A549 (cell line): Measurements from ENCODE around the gene LAMP1.
"Not testable (repeated sequence)": the region's sequence is repeated elsewhere in the genome, so short reads cannot be mapped to it uniquely, and the experiment has no call there.

Source experiments
- CEBPB ChIP-seq, 2 experiments: fragments of >200 bp in 1 of 2; sonication (Bioruptor Twin) in 1 of 2; formaldehyde crosslinking in 1 of 2; IDR thresholded peaks; 2 replicates each; pipeline ENCODE4 v1.6.1; 2012 to 2016
- CHD2 ChIP-seq: fragments of 150-350 bp; IDR thresholded peaks from 2 replicates; pipeline ENCODE4 v1.6.1; 2014; ENCODE audit warnings: low read length; ENCODE audit not compliant: partially characterized antibody
- CHD4 ChIP-seq: fragments of 200-600 bp; sonication (generic); IDR thresholded peaks from 2 replicates; pipeline ENCODE4 v1.6.1; 2016; ENCODE audit warnings: antibody characterized with exemption, mild to moderate bottlenecking, borderline replicate concordance
- FOSL2 ChIP-seq, 2 experiments: fragments of 450-650 bp in 1 of 2; fragments of >200 bp in 1 of 2; sonication (Bioruptor Twin) in 1 of 2; formaldehyde crosslinking; IDR thresholded peaks; 2 replicates each; pipeline versions ENCODE4 v1.5.0 to v1.6.1; 2016 to 2020; ENCODE audit warnings: mild to moderate bottlenecking in 1 of 2, moderate library complexity in 1 of 2
- JUN ChIP-seq, 2 experiments: fragments of >200 bp; sonication (Bioruptor Twin); formaldehyde crosslinking; IDR thresholded peaks; 2 replicates in 1 of 2; 3 replicates in 1 of 2; pipeline ENCODE4 v1.6.1; 2016 to 2017
- NR3C1 ChIP-seq: fragments of >200 bp; sonication (Bioruptor Twin); formaldehyde crosslinking; IDR thresholded peaks from 3 replicates; pipeline ENCODE4 v1.6.1; 2017
- PHF8 ChIP-seq: fragments of 200-600 bp; sonication (generic); IDR thresholded peaks from 2 replicates; pipeline ENCODE4 v1.6.1; 2016; ENCODE audit warnings: low read depth, mild to moderate bottlenecking, antibody characterized with exemption, moderate library complexity, borderline replicate concordance
- POLR2A ChIP-seq: IDR thresholded peaks from 2 replicates; pipeline ENCODE4 v1.6.1; 2012; ENCODE audit warnings: mild to moderate bottlenecking, low read length
- RCOR1 ChIP-seq: fragments of 150-350 bp; IDR thresholded peaks from 2 replicates; pipeline ENCODE4 v1.6.1; 2014; ENCODE audit warnings: antibody characterized with exemption, low read length, low read depth
- TF ChIP-seq, protein P1 (sequence below): fragments of 150-350 bp; IDR thresholded peaks from 2 replicates; pipeline ENCODE4 v1.6.1; 2014; ENCODE audit warnings: low read depth, mild to moderate bottlenecking, low read length
- TF ChIP-seq, protein P2 (sequence below): fragments of >200 bp; sonication (Bioruptor Twin); formaldehyde crosslinking; IDR thresholded peaks from 3 replicates; pipeline ENCODE4 v1.5.1; 2016
- TF ChIP-seq, protein P3 (sequence below): fragments of 200-600 bp; sonication (generic); IDR thresholded peaks from 2 replicates; pipeline ENCODE4 v1.6.1; 2016; ENCODE audit warnings: antibody characterized with exemption, mild to moderate bottlenecking, moderate library complexity
- TF ChIP-seq, protein P4 (sequence below): fragments of >200 bp; sonication (Bioruptor Twin); formaldehyde crosslinking; IDR thresholded peaks from 3 replicates; pipeline ENCODE4 v1.6.1; 2016

DNA sequence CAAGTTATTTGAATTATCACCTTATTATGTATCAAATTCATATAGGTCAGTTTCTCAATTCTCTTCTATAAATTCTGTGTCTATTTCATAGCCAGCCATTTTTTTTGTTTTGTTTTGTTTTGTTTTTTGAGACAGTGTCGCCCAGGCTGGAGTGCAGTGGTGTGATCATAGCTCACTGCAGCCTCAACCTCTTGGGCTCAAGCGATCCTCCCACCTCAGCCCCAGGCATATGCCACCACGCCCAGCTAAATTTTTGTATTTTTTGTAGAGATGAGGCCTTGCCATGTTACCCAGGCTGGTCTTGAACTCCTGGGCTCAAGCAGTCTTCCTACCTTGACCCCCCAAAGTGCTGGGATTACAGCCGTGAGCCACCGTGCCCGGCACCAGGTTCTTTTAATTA lies 39.1 kb upstream of the LAMP1 start:
- not testable (repeated sequence) for TF ChIP-seq CHD2; POLR2A; FOSL2 (IDR thresholded peaks at IDR 0.05); FOSL2 (CRISPR knock-in tag; IDR thresholded peaks at IDR 0.05); CEBPB (IDR thresholded peaks at IDR 0.05); RCOR1; JUN (IDR thresholded peaks at IDR 0.05); PHF8; CHD4; NR3C1
- TF ChIP-seq, protein P1, sequence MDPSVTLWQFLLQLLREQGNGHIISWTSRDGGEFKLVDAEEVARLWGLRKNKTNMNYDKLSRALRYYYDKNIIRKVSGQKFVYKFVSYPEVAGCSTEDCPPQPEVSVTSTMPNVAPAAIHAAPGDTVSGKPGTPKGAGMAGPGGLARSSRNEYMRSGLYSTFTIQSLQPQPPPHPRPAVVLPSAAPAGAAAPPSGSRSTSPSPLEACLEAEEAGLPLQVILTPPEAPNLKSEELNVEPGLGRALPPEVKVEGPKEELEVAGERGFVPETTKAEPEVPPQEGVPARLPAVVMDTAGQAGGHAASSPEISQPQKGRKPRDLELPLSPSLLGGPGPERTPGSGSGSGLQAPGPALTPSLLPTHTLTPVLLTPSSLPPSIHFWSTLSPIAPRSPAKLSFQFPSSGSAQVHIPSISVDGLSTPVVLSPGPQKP, result not testable (repeated sequence)
- TF ChIP-seq, protein P2, sequence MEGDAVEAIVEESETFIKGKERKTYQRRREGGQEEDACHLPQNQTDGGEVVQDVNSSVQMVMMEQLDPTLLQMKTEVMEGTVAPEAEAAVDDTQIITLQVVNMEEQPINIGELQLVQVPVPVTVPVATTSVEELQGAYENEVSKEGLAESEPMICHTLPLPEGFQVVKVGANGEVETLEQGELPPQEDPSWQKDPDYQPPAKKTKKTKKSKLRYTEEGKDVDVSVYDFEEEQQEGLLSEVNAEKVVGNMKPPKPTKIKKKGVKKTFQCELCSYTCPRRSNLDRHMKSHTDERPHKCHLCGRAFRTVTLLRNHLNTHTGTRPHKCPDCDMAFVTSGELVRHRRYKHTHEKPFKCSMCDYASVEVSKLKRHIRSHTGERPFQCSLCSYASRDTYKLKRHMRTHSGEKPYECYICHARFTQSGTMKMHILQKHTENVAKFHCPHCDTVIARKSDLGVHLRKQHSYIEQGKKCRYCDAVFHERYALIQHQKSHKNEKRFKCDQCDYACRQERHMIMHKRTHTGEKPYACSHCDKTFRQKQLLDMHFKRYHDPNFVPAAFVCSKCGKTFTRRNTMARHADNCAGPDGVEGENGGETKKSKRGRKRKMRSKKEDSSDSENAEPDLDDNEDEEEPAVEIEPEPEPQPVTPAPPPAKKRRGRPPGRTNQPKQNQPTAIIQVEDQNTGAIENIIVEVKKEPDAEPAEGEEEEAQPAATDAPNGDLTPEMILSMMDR, result not testable (repeated sequence)
- TF ChIP-seq, protein P3, sequence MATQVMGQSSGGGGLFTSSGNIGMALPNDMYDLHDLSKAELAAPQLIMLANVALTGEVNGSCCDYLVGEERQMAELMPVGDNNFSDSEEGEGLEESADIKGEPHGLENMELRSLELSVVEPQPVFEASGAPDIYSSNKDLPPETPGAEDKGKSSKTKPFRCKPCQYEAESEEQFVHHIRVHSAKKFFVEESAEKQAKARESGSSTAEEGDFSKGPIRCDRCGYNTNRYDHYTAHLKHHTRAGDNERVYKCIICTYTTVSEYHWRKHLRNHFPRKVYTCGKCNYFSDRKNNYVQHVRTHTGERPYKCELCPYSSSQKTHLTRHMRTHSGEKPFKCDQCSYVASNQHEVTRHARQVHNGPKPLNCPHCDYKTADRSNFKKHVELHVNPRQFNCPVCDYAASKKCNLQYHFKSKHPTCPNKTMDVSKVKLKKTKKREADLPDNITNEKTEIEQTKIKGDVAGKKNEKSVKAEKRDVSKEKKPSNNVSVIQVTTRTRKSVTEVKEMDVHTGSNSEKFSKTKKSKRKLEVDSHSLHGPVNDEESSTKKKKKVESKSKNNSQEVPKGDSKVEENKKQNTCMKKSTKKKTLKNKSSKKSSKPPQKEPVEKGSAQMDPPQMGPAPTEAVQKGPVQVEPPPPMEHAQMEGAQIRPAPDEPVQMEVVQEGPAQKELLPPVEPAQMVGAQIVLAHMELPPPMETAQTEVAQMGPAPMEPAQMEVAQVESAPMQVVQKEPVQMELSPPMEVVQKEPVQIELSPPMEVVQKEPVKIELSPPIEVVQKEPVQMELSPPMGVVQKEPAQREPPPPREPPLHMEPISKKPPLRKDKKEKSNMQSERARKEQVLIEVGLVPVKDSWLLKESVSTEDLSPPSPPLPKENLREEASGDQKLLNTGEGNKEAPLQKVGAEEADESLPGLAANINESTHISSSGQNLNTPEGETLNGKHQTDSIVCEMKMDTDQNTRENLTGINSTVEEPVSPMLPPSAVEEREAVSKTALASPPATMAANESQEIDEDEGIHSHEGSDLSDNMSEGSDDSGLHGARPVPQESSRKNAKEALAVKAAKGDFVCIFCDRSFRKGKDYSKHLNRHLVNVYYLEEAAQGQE, result not testable (repeated sequence)
- TF ChIP-seq, protein P4, sequence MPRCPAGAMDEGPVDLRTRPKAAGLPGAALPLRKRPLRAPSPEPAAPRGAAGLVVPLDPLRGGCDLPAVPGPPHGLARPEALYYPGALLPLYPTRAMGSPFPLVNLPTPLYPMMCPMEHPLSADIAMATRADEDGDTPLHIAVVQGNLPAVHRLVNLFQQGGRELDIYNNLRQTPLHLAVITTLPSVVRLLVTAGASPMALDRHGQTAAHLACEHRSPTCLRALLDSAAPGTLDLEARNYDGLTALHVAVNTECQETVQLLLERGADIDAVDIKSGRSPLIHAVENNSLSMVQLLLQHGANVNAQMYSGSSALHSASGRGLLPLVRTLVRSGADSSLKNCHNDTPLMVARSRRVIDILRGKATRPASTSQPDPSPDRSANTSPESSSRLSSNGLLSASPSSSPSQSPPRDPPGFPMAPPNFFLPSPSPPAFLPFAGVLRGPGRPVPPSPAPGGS, result not testable (repeated sequence)
